ENCODE measurements around the gene PAX6. TPM values are rescaled to one million over a fixed set of nuclear protein-coding genes. Genes with fewer than 3 reads are reported as not detected.

The PAX6 gene
- polyA plus RNA-seq, 1 experiment, result not detected

DNA sequence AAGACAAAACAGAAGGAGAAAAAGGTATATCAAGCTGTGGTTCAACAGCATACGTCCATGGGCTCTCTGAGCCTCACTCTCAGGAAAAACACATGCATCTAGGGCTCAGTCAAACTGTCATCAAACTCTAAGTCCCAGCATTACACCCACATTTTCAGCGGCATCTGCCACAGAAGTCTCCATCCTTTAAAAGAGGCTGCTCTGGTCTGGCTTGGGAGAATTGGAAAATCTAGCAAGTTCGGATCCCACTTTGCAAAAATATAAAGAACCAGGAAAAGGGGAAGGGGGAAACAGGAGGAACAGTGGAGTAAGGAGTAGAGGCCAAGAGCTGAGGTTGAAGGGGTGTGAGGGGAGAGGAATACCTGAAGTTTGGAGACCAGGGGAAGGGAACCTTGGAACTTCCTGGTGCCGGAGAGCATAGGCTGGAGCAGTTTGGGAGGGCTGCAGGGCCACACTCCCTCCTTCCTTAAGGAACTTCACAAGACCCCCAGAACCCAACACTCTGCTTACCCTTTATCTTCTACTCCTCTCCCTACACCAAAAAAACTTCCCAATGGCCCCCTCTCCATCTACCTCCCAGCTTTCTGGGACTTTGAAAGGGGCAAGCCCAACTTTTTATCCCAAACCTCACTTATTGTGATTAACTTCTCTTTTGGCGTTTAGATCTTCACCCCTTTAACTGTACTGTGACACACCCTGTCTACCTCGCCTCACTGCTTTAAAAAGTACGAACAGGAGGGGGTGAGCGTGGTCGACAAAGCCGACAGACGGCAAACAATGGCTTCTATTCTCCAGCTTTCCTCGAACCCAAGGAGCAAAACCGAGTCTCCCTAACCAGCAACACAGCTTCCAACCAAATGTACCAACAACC lies 4.0 kb downstream of the PAX6 start:
- H3K4me3 ChIP-seq (ENCODE audit: low read depth, low read length), result no peak overlapping the region
- TF ChIP-seq, protein P1, sequence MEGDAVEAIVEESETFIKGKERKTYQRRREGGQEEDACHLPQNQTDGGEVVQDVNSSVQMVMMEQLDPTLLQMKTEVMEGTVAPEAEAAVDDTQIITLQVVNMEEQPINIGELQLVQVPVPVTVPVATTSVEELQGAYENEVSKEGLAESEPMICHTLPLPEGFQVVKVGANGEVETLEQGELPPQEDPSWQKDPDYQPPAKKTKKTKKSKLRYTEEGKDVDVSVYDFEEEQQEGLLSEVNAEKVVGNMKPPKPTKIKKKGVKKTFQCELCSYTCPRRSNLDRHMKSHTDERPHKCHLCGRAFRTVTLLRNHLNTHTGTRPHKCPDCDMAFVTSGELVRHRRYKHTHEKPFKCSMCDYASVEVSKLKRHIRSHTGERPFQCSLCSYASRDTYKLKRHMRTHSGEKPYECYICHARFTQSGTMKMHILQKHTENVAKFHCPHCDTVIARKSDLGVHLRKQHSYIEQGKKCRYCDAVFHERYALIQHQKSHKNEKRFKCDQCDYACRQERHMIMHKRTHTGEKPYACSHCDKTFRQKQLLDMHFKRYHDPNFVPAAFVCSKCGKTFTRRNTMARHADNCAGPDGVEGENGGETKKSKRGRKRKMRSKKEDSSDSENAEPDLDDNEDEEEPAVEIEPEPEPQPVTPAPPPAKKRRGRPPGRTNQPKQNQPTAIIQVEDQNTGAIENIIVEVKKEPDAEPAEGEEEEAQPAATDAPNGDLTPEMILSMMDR (IDR thresholded peaks at IDR 0.05; ENCODE audit: insufficient read depth, low read depth, low read length), result no peak
- H3K27me3 ChIP-seq (ENCODE audit: control insufficient read depth, insufficient read depth, low read length), result peaks cover 75% of the 10 kb centered on the region
- H3K36me3 ChIP-seq (ENCODE audit: control insufficient read depth, insufficient read depth, low read length), result no peaks in the 10 kb centered on the region
- POLR2A ChIA-PET, result no interaction called here
- CTCF ChIA-PET, result interaction anchor here (0.7 kb wide), 1 partner anchor 15 kb away, joined by 3 read pairs; no protein-coding TSS in a partner anchor
- no peak for DNase-seq (ENCODE audit: low read depth)

DNA sequence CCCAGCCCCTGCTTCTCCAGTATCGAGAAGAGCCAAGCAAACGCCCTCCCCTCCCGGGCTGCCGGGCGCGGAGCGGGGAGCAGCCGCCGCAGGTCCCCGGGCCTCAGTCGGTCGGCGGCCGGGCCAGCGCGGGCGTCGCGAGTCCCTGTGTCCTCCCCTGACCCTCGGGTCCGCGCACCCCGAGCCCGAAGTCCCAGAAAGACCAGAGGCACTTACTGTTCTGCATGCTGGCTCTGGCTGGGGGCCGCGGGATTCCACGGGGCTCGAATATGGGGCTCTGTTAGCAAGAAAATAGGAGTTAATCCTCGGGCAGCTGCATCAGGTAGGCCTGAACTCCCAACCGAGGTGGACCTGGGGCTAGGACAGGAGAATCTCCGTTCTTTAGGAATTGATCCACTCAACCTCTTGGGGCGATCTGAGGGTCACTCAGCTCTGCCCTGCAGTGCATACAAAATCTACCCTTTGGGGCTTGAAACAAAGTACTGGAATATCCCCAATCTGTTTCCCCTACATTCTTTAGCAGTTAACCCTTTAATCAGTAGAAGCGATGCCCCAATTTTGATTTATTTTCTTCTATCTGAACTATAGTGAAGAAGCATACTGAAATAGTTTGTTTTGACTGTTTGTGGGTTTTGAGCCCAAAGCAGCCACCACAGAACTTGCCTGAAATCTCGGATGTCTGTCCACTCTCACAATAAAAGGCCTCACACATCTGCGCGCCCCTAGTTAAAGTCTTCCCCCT lies 4.8 kb downstream of the PAX6 start:
- TF ChIP-seq, protein P1 (IDR thresholded peaks at IDR 0.05; ENCODE audit: insufficient read depth, low read depth, low read length), result no peak
- CTCF ChIA-PET, result no interaction called here
- POLR2A ChIA-PET, result interaction anchor here (0.5 kb wide), 1 partner anchor 17 kb away, joined by 4 read pairs; no protein-coding TSS in a partner anchor
- no peaks in the 10 kb centered on the region for H3K36me3 ChIP-seq (ENCODE audit: control insufficient read depth, insufficient read depth, low read length)
- H3K27me3 ChIP-seq (ENCODE audit: control insufficient read depth, insufficient read depth, low read length), result peaks cover 70% of the 10 kb centered on the region
- no peak for DNase-seq (ENCODE audit: low read depth)
- no peak overlapping the region for H3K4me3 ChIP-seq (ENCODE audit: low read depth, low read length)

DNA sequence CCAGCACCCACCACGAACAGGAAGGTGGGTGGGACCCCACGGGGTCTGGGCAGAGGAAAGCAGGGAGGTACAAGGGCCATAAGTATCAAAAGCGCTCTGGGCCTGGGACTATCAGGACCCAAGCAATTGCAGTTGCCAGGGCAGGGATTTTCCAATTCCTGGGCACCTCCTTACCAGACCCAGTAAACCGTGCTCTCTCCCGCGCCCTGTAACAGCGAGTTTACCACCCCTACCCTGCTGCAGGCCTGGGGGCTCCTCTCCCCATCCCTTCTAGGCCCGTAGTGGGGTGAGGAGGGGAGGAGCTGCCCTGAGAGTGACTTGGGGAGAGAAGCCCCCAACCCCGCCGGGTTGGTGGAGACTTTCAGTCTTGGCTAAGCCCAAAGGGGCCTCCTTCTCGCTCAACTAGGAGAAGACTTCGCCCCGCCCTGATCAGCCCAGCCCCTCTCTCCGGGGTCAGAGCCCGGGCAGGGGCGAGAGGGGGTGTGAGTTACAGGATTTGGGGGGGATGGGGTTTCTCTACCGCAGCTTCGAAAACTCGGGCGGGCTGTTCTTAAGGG lies 5.4 kb downstream of the PAX6 start:
- TF ChIP-seq, protein P1 (IDR thresholded peaks at IDR 0.05; ENCODE audit: insufficient read depth, low read depth, low read length), result no peak
- ChIA-PET CTCF (no interaction called here), POLR2A (interaction anchor here (0.5 kb wide), 1 partner anchor 18 kb away, joined by 4 read pairs; no protein-coding TSS in a partner anchor)
- H3K27me3 ChIP-seq (ENCODE audit: control insufficient read depth, insufficient read depth, low read length), result peaks cover 69% of the 10 kb centered on the region
- no peak for DNase-seq (ENCODE audit: low read depth)
- no peaks in the 10 kb centered on the region for H3K36me3 ChIP-seq (ENCODE audit: control insufficient read depth, insufficient read depth, low read length)
- H3K4me3 ChIP-seq (ENCODE audit: low read depth, low read length), result no peak overlapping the region

DNA sequence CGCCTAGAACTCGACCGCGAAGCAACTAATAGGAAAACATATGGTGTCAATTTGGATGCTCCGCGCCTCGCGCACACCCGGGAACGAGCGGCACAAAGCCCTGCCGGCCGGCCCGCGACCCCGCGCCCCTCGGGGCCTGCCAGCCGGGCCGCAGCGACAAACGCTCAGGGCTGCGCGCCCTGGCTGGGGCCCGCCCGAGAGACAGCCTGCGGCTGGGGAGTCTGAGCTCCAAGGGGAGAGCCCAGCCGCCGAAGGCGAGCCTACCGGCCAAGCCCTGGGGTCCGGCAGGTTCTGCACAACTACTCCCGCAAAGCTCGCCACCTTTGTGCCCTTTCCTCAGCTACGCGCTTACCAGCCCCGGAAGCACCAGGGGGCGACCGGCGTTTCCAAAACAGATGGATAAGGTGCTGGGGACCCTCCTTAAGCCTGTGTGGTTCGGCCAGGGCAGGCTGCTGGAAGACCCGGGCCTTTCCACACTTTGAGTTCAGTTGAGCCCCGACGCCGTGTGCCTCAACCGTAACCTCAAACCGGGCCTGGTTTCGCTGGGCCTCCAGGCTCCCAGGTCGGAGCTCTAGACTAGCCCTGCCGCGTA lies 6.0 kb downstream of the PAX6 start:
- TF ChIP-seq, protein P1 (IDR thresholded peaks at IDR 0.05; ENCODE audit: insufficient read depth, low read depth, low read length), result no peak
- no peaks in the 10 kb centered on the region for H3K36me3 ChIP-seq (ENCODE audit: control insufficient read depth, insufficient read depth, low read length)
- ChIA-PET CTCF (interaction anchor here (0.6 kb wide), 1 partner anchor 771 kb away, joined by 3 read pairs; no protein-coding TSS in a partner anchor), POLR2A (no interaction called here)
- no peak overlapping the region for H3K4me3 ChIP-seq (ENCODE audit: low read depth, low read length)
- DNase-seq (ENCODE audit: low read depth), result no peak
- peaks cover 73% of the 10 kb centered on the region for H3K27me3 ChIP-seq (ENCODE audit: control insufficient read depth, insufficient read depth, low read length)

All from BJ (cell line).